ENCODE results near the gene BCL2L15. TPM values are rescaled to one million over a fixed set of nuclear protein-coding genes. Genes with fewer than 3 reads are reported as not detected.

Gene BCL2L15
- total and polyA plus RNA-seq, 2 of the 13 experiments (the other 11 are each of a cell fraction or from before 2014, with no cell fraction given): 0.03 to 0.27 TPM

DNA sequence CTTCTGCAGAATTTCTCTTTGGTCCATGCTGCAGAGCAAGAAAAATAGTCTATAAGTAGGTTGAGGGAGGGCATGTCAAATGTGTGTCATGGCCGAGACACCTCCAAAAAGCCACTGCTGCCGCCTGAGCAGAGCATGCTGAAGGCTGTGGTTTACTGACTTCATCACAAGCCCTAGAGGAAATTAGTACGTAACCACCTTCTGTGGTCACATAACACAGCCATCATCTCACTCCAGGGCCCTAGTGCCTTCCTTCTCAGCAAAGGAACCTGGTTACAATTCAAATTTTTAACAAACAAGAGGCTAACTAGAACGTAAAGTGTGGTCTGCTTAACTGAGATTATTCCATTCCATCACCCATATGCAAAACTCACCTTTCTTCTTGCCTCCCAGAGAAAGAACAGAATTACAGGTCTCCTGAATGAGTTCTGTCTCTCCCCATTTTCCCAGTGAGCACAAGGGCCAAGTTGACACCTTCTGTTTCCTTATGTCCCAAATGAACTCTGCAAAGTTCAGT is 15.7 kb downstream of the BCL2L15 start, which contains the start of gene PTPN22:
PTPN22 (minus strand) TSS at position 116 of the 517 bp plus-strand sequence.
- in situ Hi-C loops (cut with HindIII; ENCODE audit: extremely low pct_ligation_motif_present, low pct_unique_long_range_greater_than_20kb) (no loop called here), intact Hi-C loops (cut with micrococcal nuclease; ENCODE audit: unreplicated experiment) (loop anchor here (5.0 kb wide), 1 partner anchor 34 kb away; no protein-coding TSS in a partner anchor)
- Histone ChIP-seq H3K27ac (ENCODE audit: extremely low read length, insufficient read depth, low read length) (no peak within 1 kb of the TSS), H3K4me2 (ENCODE audit: low read depth, low read length) (no peak within 1 kb of the TSS), H3K27me3 (ENCODE audit: control insufficient read depth in 1 of 2, insufficient read depth in 2 of 2, low read length in 2 of 2) (peaks cover 0 to 2% of the 10 kb centered on the region in 2 experiments; a peak in 1 of 5 replicates), H3K79me2 (ENCODE audit: insufficient read depth, low read length) (no peaks in the 10 kb centered on the region), H3K9ac (ENCODE audit: insufficient read depth, low read depth, low read length) (no peak within 1 kb of the TSS), H3K9me3 (ENCODE audit: low read length) (no peaks in the 10 kb centered on the region), H4K20me1 (ENCODE audit: insufficient read depth, low read length) (no peaks in the 10 kb centered on the region), H3K4me1 (ENCODE audit: insufficient read depth, low read length) (no peaks in the 10 kb centered on the region), H3K36me3 (replicated peaks in 1 of 2; ENCODE audit: control insufficient read depth in 1 of 2, insufficient read depth in 2 of 2, low read length in 2 of 2) (no peaks in the 10 kb centered on the region), H2AFZ (ENCODE audit: low read length) (no peak within 1 kb of the TSS), H3K4me3 (replicated peaks in 1 of 3; ENCODE audit: insufficient read depth in 1 of 3, low read depth in 2 of 3, low read length in 3 of 3) (no peak within 1 kb of the TSS)
- BruUV-seq (replicated peaks): no TSS peak
- CTCF ChIA-PET (ENCODE audit: low intra/inter-chr PET ratio, low total read pairs): no interaction called here
- DNase-seq (ENCODE audit: low spot score) (no peak), ATAC-seq (no peak), FAIRE-seq (no peak)
- POLR2A ChIA-PET: no interaction called here
- 62% methylated on average over 3 of the region's 4 CpGs for WGBS (ENCODE audit: low lambda C conversion rate)
- TF ChIP-seq, protein P1, sequence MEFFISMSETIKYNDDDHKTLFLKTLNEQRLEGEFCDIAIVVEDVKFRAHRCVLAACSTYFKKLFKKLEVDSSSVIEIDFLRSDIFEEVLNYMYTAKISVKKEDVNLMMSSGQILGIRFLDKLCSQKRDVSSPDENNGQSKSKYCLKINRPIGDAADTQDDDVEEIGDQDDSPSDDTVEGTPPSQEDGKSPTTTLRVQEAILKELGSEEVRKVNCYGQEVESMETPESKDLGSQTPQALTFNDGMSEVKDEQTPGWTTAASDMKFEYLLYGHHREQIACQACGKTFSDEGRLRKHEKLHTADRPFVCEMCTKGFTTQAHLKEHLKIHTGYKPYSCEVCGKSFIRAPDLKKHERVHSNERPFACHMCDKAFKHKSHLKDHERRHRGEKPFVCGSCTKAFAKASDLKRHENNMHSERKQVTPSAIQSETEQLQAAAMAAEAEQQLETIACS (CRISPR knock-in tag; IDR thresholded peaks at IDR 0.05): no peak
- no peak for TF ChIP-seq ZNF10 (CRISPR knock-in tag; IDR thresholded peaks at IDR 0.05; ENCODE audit: borderline replicate concordance, low read depth)
- no peak for TF ChIP-seq ZNF282 (IDR thresholded peaks at IDR 0.05; ENCODE audit: partially characterized antibody)
- TF ChIP-seq PAWR (CRISPR knock-in tag; IDR thresholded peaks at IDR 0.05; ENCODE audit: borderline replicate concordance): no peak
- TF ChIP-seq, protein P2, sequence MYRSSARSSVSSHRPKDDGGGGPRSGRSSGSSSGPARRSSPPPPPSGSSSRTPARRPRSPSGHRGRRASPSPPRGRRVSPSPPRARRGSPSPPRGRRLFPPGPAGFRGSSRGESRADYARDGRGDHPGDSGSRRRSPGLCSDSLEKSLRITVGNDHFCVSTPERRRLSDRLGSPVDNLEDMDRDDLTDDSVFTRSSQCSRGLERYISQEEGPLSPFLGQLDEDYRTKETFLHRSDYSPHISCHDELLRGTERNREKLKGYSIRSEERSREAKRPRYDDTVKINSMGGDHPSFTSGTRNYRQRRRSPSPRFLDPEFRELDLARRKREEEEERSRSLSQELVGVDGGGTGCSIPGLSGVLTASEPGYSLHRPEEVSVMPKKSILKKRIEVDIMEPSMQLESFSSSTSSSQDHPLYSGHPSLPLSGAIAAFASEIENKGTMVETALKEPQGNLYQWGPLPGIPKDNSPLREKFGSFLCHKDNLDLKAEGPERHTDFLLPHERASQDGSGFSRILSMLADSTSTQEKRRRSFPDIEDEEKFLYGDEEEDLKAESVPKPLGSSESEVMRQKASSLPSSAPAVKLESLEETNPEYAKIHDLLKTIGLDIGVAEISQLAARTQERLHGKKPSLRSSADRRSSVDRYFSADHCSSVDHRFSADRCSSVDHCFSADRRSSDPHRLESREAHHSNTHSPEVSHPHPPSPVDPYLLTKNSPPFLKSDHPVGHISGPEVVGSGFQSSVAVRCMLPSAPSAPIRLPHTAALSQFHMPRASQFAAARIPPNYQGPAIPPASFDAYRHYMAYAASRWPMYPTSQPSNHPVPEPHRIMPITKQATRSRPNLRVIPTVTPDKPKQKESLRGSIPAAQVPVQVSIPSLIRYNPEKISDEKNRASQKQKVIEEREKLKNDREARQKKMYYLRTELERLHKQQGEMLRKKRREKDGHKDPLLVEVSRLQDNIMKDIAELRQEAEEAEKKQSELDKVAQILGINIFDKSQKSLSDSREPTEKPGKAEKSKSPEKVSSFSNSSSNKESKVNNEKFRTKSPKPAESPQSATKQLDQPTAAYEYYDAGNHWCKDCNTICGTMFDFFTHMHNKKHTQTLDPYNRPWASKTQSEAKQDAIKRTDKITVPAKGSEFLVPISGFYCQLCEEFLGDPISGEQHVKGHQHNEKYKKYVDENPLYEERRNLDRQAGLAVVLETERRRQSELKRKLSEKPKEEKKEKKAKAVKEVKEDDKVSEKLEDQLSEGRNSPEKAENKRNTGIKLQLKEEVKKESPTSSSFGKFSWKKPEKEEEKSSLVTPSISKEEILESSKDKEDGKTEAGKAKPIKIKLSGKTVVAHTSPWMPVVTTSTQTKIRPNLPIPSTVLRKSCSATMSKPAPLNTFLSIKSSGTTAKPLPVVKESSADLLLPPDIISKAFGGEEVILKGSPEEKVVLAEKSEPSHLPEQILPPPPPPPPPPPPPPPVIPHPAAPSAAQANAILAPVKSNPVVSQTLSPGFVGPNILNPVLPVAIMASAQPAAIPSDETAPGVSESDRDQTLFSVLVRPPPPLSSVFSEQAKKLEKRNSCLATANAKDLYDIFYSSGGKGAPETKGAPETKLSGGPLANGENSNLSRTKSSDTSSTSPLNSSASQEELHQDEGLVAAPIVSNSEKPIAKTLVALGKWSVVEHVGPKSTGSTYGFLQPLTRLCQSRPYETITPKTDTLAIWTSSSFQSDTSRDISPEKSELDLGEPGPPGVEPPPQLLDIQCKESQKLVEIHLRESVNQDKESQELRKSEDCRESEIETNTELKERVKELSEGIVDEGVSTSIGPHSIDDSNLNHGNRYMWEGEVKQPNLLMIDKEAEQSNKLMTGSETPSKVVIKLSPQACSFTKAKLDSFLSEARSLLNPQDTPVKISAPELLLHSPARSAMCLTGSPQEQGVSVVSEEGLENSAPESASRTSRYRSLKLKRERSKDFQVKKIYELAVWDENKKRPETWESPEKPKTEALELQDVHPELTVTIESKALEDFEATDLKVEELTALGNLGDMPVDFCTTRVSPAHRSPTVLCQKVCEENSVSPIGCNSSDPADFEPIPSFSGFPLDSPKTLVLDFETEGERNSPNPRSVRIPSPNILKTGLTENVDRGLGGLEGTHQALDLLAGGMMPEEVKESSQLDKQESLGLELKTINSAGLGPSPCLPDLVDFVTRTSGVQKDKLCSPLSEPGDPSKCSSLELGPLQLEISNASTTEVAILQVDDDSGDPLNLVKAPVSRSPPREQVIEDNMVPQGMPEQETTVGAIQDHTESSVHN (CRISPR knock-in tag; IDR thresholded peaks at IDR 0.05): no peak
- TF ChIP-seq ZNF672 (CRISPR knock-in tag; IDR thresholded peaks at IDR 0.05): no peak
- TF ChIP-seq, protein P3, sequence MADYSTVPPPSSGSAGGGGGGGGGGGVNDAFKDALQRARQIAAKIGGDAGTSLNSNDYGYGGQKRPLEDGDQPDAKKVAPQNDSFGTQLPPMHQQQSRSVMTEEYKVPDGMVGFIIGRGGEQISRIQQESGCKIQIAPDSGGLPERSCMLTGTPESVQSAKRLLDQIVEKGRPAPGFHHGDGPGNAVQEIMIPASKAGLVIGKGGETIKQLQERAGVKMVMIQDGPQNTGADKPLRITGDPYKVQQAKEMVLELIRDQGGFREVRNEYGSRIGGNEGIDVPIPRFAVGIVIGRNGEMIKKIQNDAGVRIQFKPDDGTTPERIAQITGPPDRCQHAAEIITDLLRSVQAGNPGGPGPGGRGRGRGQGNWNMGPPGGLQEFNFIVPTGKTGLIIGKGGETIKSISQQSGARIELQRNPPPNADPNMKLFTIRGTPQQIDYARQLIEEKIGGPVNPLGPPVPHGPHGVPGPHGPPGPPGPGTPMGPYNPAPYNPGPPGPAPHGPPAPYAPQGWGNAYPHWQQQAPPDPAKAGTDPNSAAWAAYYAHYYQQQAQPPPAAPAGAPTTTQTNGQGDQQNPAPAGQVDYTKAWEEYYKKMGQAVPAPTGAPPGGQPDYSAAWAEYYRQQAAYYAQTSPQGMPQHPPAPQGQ (CRISPR knock-in tag; IDR thresholded peaks at IDR 0.05; ENCODE audit: borderline replicate concordance): no peak

Measured in HepG2 (cell line).